Neuronal stem cell (in vitro differentiated cells): Measurements from ENCODE around the gene EFNA5.
"Not testable (repeated sequence)": the region's sequence is repeated elsewhere in the genome, so short reads cannot be mapped to it uniquely, and the experiment has no call there.

Source experiments
- DNase-seq: peaks from one replicate; pipeline ENCODE4 v3.0.0-alpha.2; 2013; ENCODE audit warnings: low spot score
- H2AFZ ChIP-seq: one replicate; pipeline ENCODE4 v1.6.1; 2013; ENCODE audit warnings: mild to moderate bottlenecking, low read length, inconsistent platforms
- H2AK5ac ChIP-seq: 2 replicates; pipeline ENCODE4 v1.6.1; 2013; ENCODE audit warnings: low read depth, mild to moderate bottlenecking, inconsistent platforms, low read length, moderate library complexity, mixed read lengths
- H2BK120ac ChIP-seq: 2 replicates; pipeline ENCODE4 v1.6.1; 2013; ENCODE audit warnings: low read depth, mild to moderate bottlenecking, inconsistent platforms, low read length, moderate library complexity, mixed read lengths
- H2BK12ac ChIP-seq: one replicate; pipeline ENCODE4 v1.6.1; 2013; ENCODE audit warnings: low read length, inconsistent platforms
- H2BK15ac ChIP-seq: 2 replicates; pipeline ENCODE4 v1.6.1; 2013; ENCODE audit warnings: mild to moderate bottlenecking, low read length, inconsistent platforms, mixed read lengths
- H2BK5ac ChIP-seq: one replicate; pipeline ENCODE4 v1.6.1; 2013; ENCODE audit warnings: inconsistent platforms, mild to moderate bottlenecking, low read length, moderate library complexity
- H3K14ac ChIP-seq: one replicate; pipeline ENCODE4 v1.6.1; 2013; ENCODE audit warnings: low read length, inconsistent platforms
- H3K18ac ChIP-seq: 2 replicates; pipeline ENCODE4 v1.6.1; 2013; ENCODE audit warnings: low read length, inconsistent platforms
- H3K23ac ChIP-seq: 2 replicates; pipeline ENCODE4 v1.6.1; 2013; ENCODE audit warnings: low read depth, mild to moderate bottlenecking, mixed read lengths, low read length, inconsistent platforms; ENCODE audit not compliant: poor library complexity
- H3K27ac ChIP-seq: replicated peaks from 3 replicates; pipeline ENCODE4 v1.5.1; 2013; ENCODE audit warnings: low read length, inconsistent platforms
- H3K27me3 ChIP-seq, 3 experiments: 2 replicates each; pipeline ENCODE4 v1.6.1; 2013; ENCODE audit warnings: low read length in 3 of 3, mild to moderate bottlenecking in 2 of 3, inconsistent platforms in 1 of 3, low read depth in 1 of 3, mixed read lengths in 1 of 3, moderate library complexity in 1 of 3; ENCODE audit not compliant: control insufficient read depth in 3 of 3, insufficient read depth in 3 of 3
- H3K36me3 ChIP-seq, 2 donors: replicated peaks in 1 of 2; 2 replicates each; pipeline ENCODE4 v1.6.1; 2013; ENCODE audit warnings: low read length in 2 of 2; ENCODE audit not compliant: control insufficient read depth in 2 of 2, insufficient read depth in 2 of 2
- H3K4ac ChIP-seq: 2 replicates; pipeline ENCODE4 v1.6.1; 2013; ENCODE audit warnings: inconsistent platforms, mild to moderate bottlenecking, low read length, moderate library complexity
- H3K4me1 ChIP-seq, 2 donors: 1 replicate in 1 of 2; 2 replicates in 1 of 2; pipeline ENCODE4 v1.6.1; 2013; ENCODE audit warnings: low read length in 2 of 2, low read depth in 1 of 2; ENCODE audit not compliant: control insufficient read depth in 2 of 2, insufficient read depth in 1 of 2
- H3K4me2 ChIP-seq: one replicate; pipeline ENCODE4 v1.6.1; 2013; ENCODE audit warnings: mild to moderate bottlenecking, low read length, inconsistent platforms; ENCODE audit not compliant: insufficient read depth, poor library complexity, severe bottlenecking
- H3K4me3 ChIP-seq, 2 donors: 2 replicates each; pipeline ENCODE4 v1.5.1; 2013; ENCODE audit warnings: low read length in 2 of 2, mild to moderate bottlenecking in 2 of 2, inconsistent platforms in 1 of 2, moderate library complexity in 1 of 2
- H3K79me1 ChIP-seq: one replicate; pipeline ENCODE4 v1.6.1; 2013; ENCODE audit warnings: low read depth, mild to moderate bottlenecking, inconsistent platforms, low read length, moderate library complexity
- H3K9ac ChIP-seq: one replicate; pipeline ENCODE4 v1.6.1; 2013; ENCODE audit warnings: mild to moderate bottlenecking, low read depth, low read length, inconsistent platforms; ENCODE audit not compliant: poor library complexity
- H3K9me3 ChIP-seq, 2 donors: replicated peaks in 1 of 2; 2 replicates each; pipeline versions ENCODE3 to v1.6.1; 2013; ENCODE audit warnings: low read length in 2 of 2, mild to moderate bottlenecking in 2 of 2, inconsistent platforms in 1 of 2, low read depth in 1 of 2, mixed read lengths in 1 of 2, moderate library complexity in 1 of 2; ENCODE audit not compliant: control insufficient read depth in 2 of 2, insufficient read depth in 1 of 2
- H4K8ac ChIP-seq: one replicate; pipeline ENCODE4 v1.6.1; 2013; ENCODE audit warnings: low read depth, mild to moderate bottlenecking, inconsistent platforms, low read length, moderate library complexity
- H4K91ac ChIP-seq: one replicate; pipeline ENCODE4 v1.6.1; 2013; ENCODE audit warnings: low read length, low read depth, mild to moderate bottlenecking, inconsistent platforms; ENCODE audit not compliant: poor library complexity
- WGBS, 2 donors: extraction: QIAGEN DNeasy Blood & Tissue Kit; methylation state at CpG; one replicate each; pipeline ENCODE4 v1.1.7; 2013; ENCODE audit warnings: missing lambda C conversion rate in 2 of 2, mixed read lengths in 1 of 2; ENCODE audit not compliant: insufficient read length in 2 of 2, insufficient replicate concordance in 1 of 2; ENCODE audit errors: extremely low coverage in 2 of 2; 5-methylcytosine and 5-hydroxymethylcytosine counted together

The EFNA5 gene

GRCh38 chr5:107499237-107499636 lies 171.5 kb downstream of the EFNA5 start:
- H2AFZ ChIP-seq: no peak overlapping the region
- no peaks in the 10 kb centered on the region for H3K27me3 ChIP-seq
- no peak overlapping the region for H2BK15ac ChIP-seq
- no peak overlapping the region for H3K9ac ChIP-seq
- H3K18ac ChIP-seq: no peak overlapping the region
- H4K91ac ChIP-seq: no peak overlapping the region
- no peak overlapping the region for H2BK120ac ChIP-seq
- no peak overlapping the region for H3K4ac ChIP-seq
- DNase-seq: no peak
- H3K23ac ChIP-seq: no peak overlapping the region
- no peak overlapping the region for H3K14ac ChIP-seq
- peaks cover 0 to 27% of the 10 kb centered on the region in 2 donors for H3K36me3 ChIP-seq
- H3K9me3 ChIP-seq: peaks cover 0 to 8% of the 10 kb centered on the region in 2 donors
- no peak overlapping the region for H2BK5ac ChIP-seq
- H3K79me1 ChIP-seq: peaks cover 2% of the 10 kb centered on the region
- no peak overlapping the region for H2AK5ac ChIP-seq
- H4K8ac ChIP-seq: no peak overlapping the region
- no CpG with 5 or more reads among the region's 1 CpG for WGBS, 2 donors
- no peak overlapping the region for H3K4me2 ChIP-seq
- no peak overlapping the region for H2BK12ac ChIP-seq
- H3K4me3 ChIP-seq: no peak overlapping the region
- no peak overlapping the region for H3K27ac ChIP-seq
- H3K4me1 ChIP-seq: peaks cover 24 to 34% of the 10 kb centered on the region in 2 donors

GRCh38 chr5:107496466-107496865 lies 174.3 kb downstream of the EFNA5 start:
- Histone ChIP-seq H2BK15ac (no peak overlapping the region), H3K23ac (no peak overlapping the region), H3K27ac (no peak overlapping the region), H3K9me3 (peaks cover 0 to 3% of the 10 kb centered on the region in 2 donors), H3K36me3 (peaks cover 0 to 30% of the 10 kb centered on the region in 2 donors), H2BK12ac (no peak overlapping the region), H4K91ac (no peak overlapping the region), H3K4me3 (no peak overlapping the region), H3K4me2 (no peak overlapping the region), H3K14ac (no peak overlapping the region), H3K27me3 (no peaks in the 10 kb centered on the region), H3K4me1 (peaks cover 14 to 26% of the 10 kb centered on the region in 2 donors), H3K9ac (no peak overlapping the region), H3K18ac (no peak overlapping the region), H2BK120ac (no peak overlapping the region), H2AFZ (no peak overlapping the region), H3K79me1 (peaks cover 2% of the 10 kb centered on the region), H3K4ac (no peak overlapping the region), H4K8ac (no peak overlapping the region), H2AK5ac (no peak overlapping the region), H2BK5ac (no peak overlapping the region)
- WGBS, 2 donors: no CpG with 5 or more reads among the region's 3 CpGs
- DNase-seq: no peak

GRCh38 chr5:107494129-107494528 lies 176.6 kb downstream of the EFNA5 start:
- not testable (repeated sequence) for H3K4me1 ChIP-seq, H2BK5ac ChIP-seq, DNase-seq, H3K79me1 ChIP-seq, H3K27ac ChIP-seq, H3K9me3 ChIP-seq, H2BK120ac ChIP-seq, H3K23ac ChIP-seq, H4K91ac ChIP-seq, H3K4me2 ChIP-seq, H3K27me3 ChIP-seq, H3K9ac ChIP-seq, H3K4me3 ChIP-seq, H2AK5ac ChIP-seq, H2AFZ ChIP-seq, H4K8ac ChIP-seq, H3K14ac ChIP-seq, H2BK15ac ChIP-seq, H3K4ac ChIP-seq, H2BK12ac ChIP-seq
- Histone ChIP-seq H3K36me3 (peaks cover 0 to 39% of the 10 kb centered on the region in 2 donors), H3K18ac (peak overlapping the region; percentile 21)
- WGBS, 2 donors: no CpG with 5 or more reads among the region's 25 CpGs

- Histone ChIP-seq H2AFZ (no peak overlapping the region), H2BK12ac (no peak overlapping the region), H3K4ac (no peak overlapping the region), H3K9ac (no peak overlapping the region), H2BK120ac (no peak overlapping the region), H3K79me1 (peaks cover 7% of the 10 kb centered on the region), H3K4me1 (peaks cover 3 to 13% of the 10 kb centered on the region in 2 donors), H3K27me3 (no peaks in the 10 kb centered on the region), H4K91ac (no peak overlapping the region), H3K4me2 (no peak overlapping the region), H3K36me3 (peaks cover 0 to 15% of the 10 kb centered on the region in 2 donors), H2BK5ac (no peak overlapping the region), H3K9me3 (peaks cover 0 to 9% of the 10 kb centered on the region in 2 donors), H4K8ac (no peak overlapping the region), H3K18ac (no peak overlapping the region), H2AK5ac (no peak overlapping the region), H3K27ac (no peak overlapping the region), H3K4me3 (no peak overlapping the region), H3K23ac (no peak overlapping the region), H2BK15ac (no peak overlapping the region), H3K14ac (no peak overlapping the region)
- WGBS, 2 donors: no CpG with 5 or more reads among the region's 2 CpGs
- no peak for DNase-seq
These were observed 183.6 kb downstream of the EFNA5 start for GRCh38 chr5:107487056-107487542.
